CD14-positive monocyte (primary cell): ENCODE measurements around the gene TCOF1. TPM values are rescaled to one million over a fixed set of nuclear protein-coding genes. Genes with fewer than 3 reads are reported as not detected.

ENCODE experiments used
- DNase-seq, 3 donors: peaks; one replicate each; pipeline ENCODE4 v3.0.0-alpha.2; 2011 to 2022
- H2AFZ ChIP-seq: 2 replicates; pipeline ENCODE4 v1.6.0; 2012; ENCODE audit warnings: mild to moderate bottlenecking, low read depth, low read length, inconsistent platforms; ENCODE audit not compliant: insufficient read depth, poor library complexity, severe bottlenecking
- H3K27ac ChIP-seq, 2 donors: 1 replicate in 1 of 2; 2 replicates in 1 of 2; pipeline ENCODE4 v1.5.1; 2012 to 2013; ENCODE audit warnings: low read length in 2 of 2, control low read depth in 1 of 2, inconsistent platforms in 1 of 2, low read depth in 1 of 2, mild to moderate bottlenecking in 1 of 2
- H3K27me3 ChIP-seq, 2 donors: one replicate each; pipeline versions ENCODE4 v1.6.0 to v1.6.1; 2011 to 2013; ENCODE audit warnings: low read length in 2 of 2; ENCODE audit not compliant: control insufficient read depth in 2 of 2, insufficient read depth in 2 of 2
- H3K36me3 ChIP-seq, 2 donors: replicated peaks in 1 of 2; 1 replicate in 1 of 2; 2 replicates in 1 of 2; pipeline versions ENCODE4 v1.5.1 to v1.6.1; 2012 to 2013; ENCODE audit warnings: low read length in 2 of 2, control low read depth in 1 of 2, inconsistent platforms in 1 of 2, mild to moderate bottlenecking in 1 of 2; ENCODE audit not compliant: insufficient read depth in 2 of 2, control insufficient read depth in 1 of 2
- H3K4me1 ChIP-seq, 2 donors: 1 replicate in 1 of 2; 2 replicates in 1 of 2; pipeline versions ENCODE4 v1.5.1 to v1.6.1; 2012 to 2013; ENCODE audit warnings: low read length in 2 of 2, control low read depth in 1 of 2, inconsistent platforms in 1 of 2, mild to moderate bottlenecking in 1 of 2, moderate library complexity in 1 of 2; ENCODE audit not compliant: insufficient read depth in 2 of 2, control insufficient read depth in 1 of 2
- H3K4me2 ChIP-seq: replicated peaks from 2 replicates; pipeline ENCODE3; 2012; ENCODE audit warnings: low read length, moderate library complexity, mild to moderate bottlenecking; ENCODE audit not compliant: poor library complexity, severe bottlenecking; ENCODE audit errors: extremely low read depth
- H3K4me3 ChIP-seq, 3 experiments: fragments of 200-600 bp in 1 of 3; sonication (generic) in 1 of 3; replicated peaks in 1 of 3; 1 replicate in 2 of 3; 2 replicates in 1 of 3; pipeline ENCODE4 v1.5.1; 2011 to 2013; ENCODE audit warnings: low read length in 3 of 3, mild to moderate bottlenecking in 3 of 3, control low read depth in 2 of 3, low read depth in 2 of 3, inconsistent platforms in 1 of 3, moderate library complexity in 1 of 3
- H3K79me2 ChIP-seq: 2 replicates; pipeline ENCODE4 v1.6.0; 2012; ENCODE audit warnings: mild to moderate bottlenecking, control low read depth, inconsistent platforms, low read length, moderate library complexity; ENCODE audit not compliant: insufficient read depth
- H3K9ac ChIP-seq: 2 replicates; pipeline ENCODE4 v1.6.0; 2017; ENCODE audit warnings: low read length, mild to moderate bottlenecking; ENCODE audit not compliant: insufficient read depth, poor library complexity, severe bottlenecking
- H3K9me3 ChIP-seq, 2 donors: replicated peaks in 1 of 2; 1 replicate in 1 of 2; 2 replicates in 1 of 2; pipeline versions ENCODE4 v1.5.1 to v1.6.1; 2012 to 2013; ENCODE audit warnings: low read length in 2 of 2, control low read depth in 1 of 2; ENCODE audit not compliant: control insufficient read depth in 1 of 2, insufficient read depth in 1 of 2
- H4K20me1 ChIP-seq: 2 replicates; pipeline ENCODE4 v1.6.0; 2012; ENCODE audit warnings: mild to moderate bottlenecking, low read length, control low read depth, moderate library complexity; ENCODE audit not compliant: insufficient read depth
- H3K27ac Mint-ChIP-seq, 7 donors: one replicate each; pipeline ENCODE4 v1.8.0; 2020; ENCODE audit warnings: mild to moderate bottlenecking in 7 of 7, mixed read lengths in 7 of 7, moderate library complexity in 6 of 7, inconsistent platforms in 2 of 7
- H3K27me3 Mint-ChIP-seq, 3 donors: one replicate each; pipeline ENCODE4 v1.8.0; 2021 to 2022; ENCODE audit warnings: low read depth in 3 of 3, mild to moderate bottlenecking in 3 of 3, mixed read lengths in 3 of 3, moderate library complexity in 3 of 3, inconsistent platforms in 1 of 3
- H3K36me3 Mint-ChIP-seq, 2 donors: one replicate each; pipeline ENCODE4 v1.8.0; 2020; ENCODE audit warnings: mixed read lengths in 2 of 2, inconsistent platforms in 1 of 2, mild to moderate bottlenecking in 1 of 2
- H3K4me1 Mint-ChIP-seq: one replicate; pipeline ENCODE4 v1.8.0; 2020; ENCODE audit warnings: mild to moderate bottlenecking, mixed read lengths
- H3K4me3 Mint-ChIP-seq, 2 donors: one replicate each; pipeline ENCODE4 v1.8.0; 2020; ENCODE audit warnings: mild to moderate bottlenecking in 2 of 2, mixed read lengths in 2 of 2, moderate library complexity in 1 of 2
- H3K9me3 Mint-ChIP-seq, 7 donors: one replicate each; pipeline ENCODE4 v1.8.0; 2020 to 2022; ENCODE audit warnings: mixed read lengths in 7 of 7, mild to moderate bottlenecking in 6 of 7, moderate library complexity in 6 of 7, inconsistent platforms in 2 of 7
- WGBS: methylation state at CpG from one replicate; pipeline ENCODE4 v1.1.5; 2013; ENCODE audit warnings: missing lambda C conversion rate; ENCODE audit not compliant: insufficient coverage; 5-methylcytosine and 5-hydroxymethylcytosine counted together
- intact Hi-C, 2 donors: fragments of 100-400 bp; cut with micrococcal nuclease; formaldehyde crosslinking; loops; one replicate each; pipeline versions ENCODE4 v1.15.0 to v1.15.1; 2023
- polyA plus RNA-seq, 3 donors: library from polyadenylated mRNA; depleted of rRNA in 1 of 3; unstranded in 2 of 3; stranded (reverse) in 1 of 3; fragments of 300-500 nt in 2 of 3; fragments of >200 nt in 1 of 3; fragmentation: Illumina TruSeq in 2 of 3; gene quantifications; 1 replicate in 2 of 3; 2 replicates in 1 of 3; pipeline ENCODE4 v1.2.3, GENCODE V29; 2012 to 2021
- TF ChIP-seq, protein P1 (sequence below): fragments of 200-600 bp; IDR thresholded peaks from one replicate; pipeline ENCODE4 v1.8.0; 2022; ENCODE audit warnings: antibody characterized with exemption, mild to moderate bottlenecking

Gene TCOF1
- polyA plus RNA-seq, 3 donors, result 1.4 to 18.0 (median 2.3) TPM

DNA sequence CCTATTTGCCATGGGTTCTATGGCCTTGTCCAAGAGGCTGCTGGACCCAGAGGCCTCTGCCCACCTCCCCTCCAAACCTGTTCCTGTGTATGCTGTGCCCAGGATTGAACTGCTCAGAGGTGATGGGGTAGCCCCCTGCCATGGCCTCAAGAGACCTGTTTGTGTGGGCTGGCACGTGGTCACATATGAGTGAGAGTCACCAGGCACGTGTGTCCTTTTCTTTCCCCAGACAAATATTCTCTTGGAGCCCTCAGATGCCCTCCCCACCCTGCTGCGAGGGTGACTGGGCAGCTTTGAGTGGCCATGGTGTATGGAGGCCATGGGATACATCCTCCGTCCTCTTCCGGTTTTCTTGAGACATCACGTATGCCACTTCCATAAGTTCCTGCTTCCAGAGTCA is 10.9 kb upstream of the TCOF1 start:
- Histone ChIP-seq H3K27ac (no peak overlapping the region), H3K9me3 (no peaks in the 10 kb centered on the region), H3K4me3 (no peak overlapping the region), H3K9ac (no peak overlapping the region), H2AFZ (no peak overlapping the region), H3K4me1 (peaks cover 12 to 13% of the 10 kb centered on the region in 2 donors), H3K4me2 (no peak overlapping the region), H4K20me1 (no peaks in the 10 kb centered on the region), H3K36me3 (no peaks in the 10 kb centered on the region), H3K79me2 (no peaks in the 10 kb centered on the region), H3K27me3 (no peaks in the 10 kb centered on the region)
- TF ChIP-seq, protein P1, sequence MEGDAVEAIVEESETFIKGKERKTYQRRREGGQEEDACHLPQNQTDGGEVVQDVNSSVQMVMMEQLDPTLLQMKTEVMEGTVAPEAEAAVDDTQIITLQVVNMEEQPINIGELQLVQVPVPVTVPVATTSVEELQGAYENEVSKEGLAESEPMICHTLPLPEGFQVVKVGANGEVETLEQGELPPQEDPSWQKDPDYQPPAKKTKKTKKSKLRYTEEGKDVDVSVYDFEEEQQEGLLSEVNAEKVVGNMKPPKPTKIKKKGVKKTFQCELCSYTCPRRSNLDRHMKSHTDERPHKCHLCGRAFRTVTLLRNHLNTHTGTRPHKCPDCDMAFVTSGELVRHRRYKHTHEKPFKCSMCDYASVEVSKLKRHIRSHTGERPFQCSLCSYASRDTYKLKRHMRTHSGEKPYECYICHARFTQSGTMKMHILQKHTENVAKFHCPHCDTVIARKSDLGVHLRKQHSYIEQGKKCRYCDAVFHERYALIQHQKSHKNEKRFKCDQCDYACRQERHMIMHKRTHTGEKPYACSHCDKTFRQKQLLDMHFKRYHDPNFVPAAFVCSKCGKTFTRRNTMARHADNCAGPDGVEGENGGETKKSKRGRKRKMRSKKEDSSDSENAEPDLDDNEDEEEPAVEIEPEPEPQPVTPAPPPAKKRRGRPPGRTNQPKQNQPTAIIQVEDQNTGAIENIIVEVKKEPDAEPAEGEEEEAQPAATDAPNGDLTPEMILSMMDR, result no peak
- H3K36me3 Mint-ChIP-seq, result no peaks in the 10 kb centered on the region
- intact Hi-C loops, result loop anchor here in 1 of 2 donors (10.0 kb wide), 1 partner anchor 212 kb away; no protein-coding TSS in a partner anchor
- H3K9me3 Mint-ChIP-seq, result no peaks in the 10 kb centered on the region
- no peak for DNase-seq
- H3K4me3 Mint-ChIP-seq, result no peak overlapping the region
- H3K4me1 Mint-ChIP-seq, result peaks cover 17% of the 10 kb centered on the region
- H3K27me3 Mint-ChIP-seq, result peaks cover 2 to 3% (median 2%) of the 10 kb centered on the region in 3 donors
- H3K27ac Mint-ChIP-seq, result peak overlapping the region in 1 of 7 donors; percentile 14
- 95% methylated on average over 3 of the region's 6 CpGs for WGBS

DNA sequence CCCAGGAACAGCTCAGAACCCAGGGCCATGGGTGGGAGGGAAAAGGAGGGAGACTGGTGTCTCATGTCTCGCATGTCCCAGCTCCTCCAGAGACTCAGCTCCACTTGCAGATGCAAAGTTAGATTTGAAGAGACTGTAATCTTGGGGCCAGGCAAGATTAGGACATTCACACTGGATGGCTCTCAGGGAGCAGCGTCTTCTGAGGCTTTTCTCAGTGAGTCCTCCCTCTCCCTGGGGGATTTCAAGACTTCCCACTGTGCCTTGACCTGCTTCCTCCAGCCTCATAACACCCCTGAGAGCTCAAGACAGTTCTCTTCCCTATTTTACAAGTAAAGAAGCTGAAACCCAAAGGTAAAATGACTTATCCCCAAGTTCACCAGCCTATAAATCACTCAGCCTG is 10.5 kb upstream of the TCOF1 start:
- 44% methylated on average over 1 of the region's 2 CpGs for WGBS
- DNase-seq, result no peak
- Mint-ChIP-seq H3K9me3 (no peaks in the 10 kb centered on the region), H3K4me3 (no peak overlapping the region), H3K27me3 (peaks cover 2 to 3% (median 2%) of the 10 kb centered on the region in 3 donors), H3K27ac (peak overlapping the region in 1 of 7 donors; percentile 14), H3K36me3 (no peaks in the 10 kb centered on the region), H3K4me1 (peaks cover 21% of the 10 kb centered on the region)
- no peaks in the 10 kb centered on the region for H3K27me3 ChIP-seq
- no peaks in the 10 kb centered on the region for H3K79me2 ChIP-seq
- no peak overlapping the region for H3K4me2 ChIP-seq
- no peak overlapping the region for H3K9ac ChIP-seq
- H3K36me3 ChIP-seq, result no peaks in the 10 kb centered on the region
- TF ChIP-seq, protein P1, result no peak
- peaks cover 16 to 18% of the 10 kb centered on the region in 2 donors for H3K4me1 ChIP-seq
- no peak overlapping the region for H3K4me3 ChIP-seq
- no peaks in the 10 kb centered on the region for H3K9me3 ChIP-seq
- no peak overlapping the region for H3K27ac ChIP-seq
- H4K20me1 ChIP-seq, result no peaks in the 10 kb centered on the region
- intact Hi-C loops, result loop anchor here in 1 of 2 donors (10.0 kb wide), 1 partner anchor 212 kb away; no protein-coding TSS in a partner anchor
- no peak overlapping the region for H2AFZ ChIP-seq
